H1 (cell line): Measurements from ENCODE around the gene ACKR3. TPM values are rescaled to one million over a fixed set of nuclear protein-coding genes. Genes with fewer than 3 reads are reported as not detected.

Experiments
- CTCF ChIA-PET: fragments of 300-600 bp; sonication (Branson Sonifier 250); formaldehyde crosslinking; loops from one replicate; lab custom pipeline; 2021; ENCODE audit not compliant: partially characterized antibody; lab: Charles Lee
- POLR2A ChIA-PET: fragments of 300-600 bp; sonication (Branson Sonifier 250); formaldehyde crosslinking; loops from one replicate; lab custom pipeline; 2021; ENCODE audit warnings: inconsistent platforms; ENCODE audit not compliant: partially characterized antibody; lab: Charles Lee
- DNase-seq, 2 experiments: peaks; one replicate each; pipeline versions ENCODE4 v3.0.0 to v3.0.0-alpha.2; 2010 to 2022; ENCODE audit warnings: low spot score in 2 of 2, low read depth in 1 of 2, mixed read lengths in 1 of 2
- FAIRE-seq: peaks from 2 replicates; lab custom pipeline; 2011; peaks lifted over from hg19 to GRCh38; lab: Jason Lieb, UNC
- H2AFZ ChIP-seq: 2 replicates; pipeline ENCODE4 v1.8.1; 2012; ENCODE audit warnings: low read length, inconsistent platforms
- H2AK5ac ChIP-seq: 2 replicates; pipeline ENCODE4 v1.6.1; 2013; ENCODE audit warnings: low read depth, low read length
- H2BK120ac ChIP-seq: replicated peaks from 2 replicates; pipeline ENCODE3; 2013; ENCODE audit warnings: low read depth, low read length, inconsistent platforms
- H2BK12ac ChIP-seq: 2 replicates; pipeline ENCODE4 v1.6.1; 2013; ENCODE audit warnings: low read depth, low read length
- H2BK15ac ChIP-seq: 2 replicates; pipeline ENCODE4 v1.6.1; 2013; ENCODE audit warnings: low read length
- H2BK20ac ChIP-seq: 2 replicates; pipeline ENCODE4 v1.6.1; 2013; ENCODE audit warnings: low read length
- H2BK5ac ChIP-seq: 2 replicates; pipeline ENCODE4 v1.6.1; 2013; ENCODE audit warnings: low read depth, low read length
- H3K14ac ChIP-seq: 2 replicates; pipeline ENCODE4 v1.6.1; 2013; ENCODE audit warnings: inconsistent platforms; ENCODE audit not compliant: insufficient read length
- H3K18ac ChIP-seq: 2 replicates; pipeline ENCODE4 v1.6.1; 2013; ENCODE audit warnings: low read length; ENCODE audit errors: extremely low read depth
- H3K23ac ChIP-seq: 2 replicates; pipeline ENCODE4 v1.6.1; 2013; ENCODE audit warnings: inconsistent platforms; ENCODE audit not compliant: insufficient read length
- H3K23me2 ChIP-seq: 2 replicates; pipeline ENCODE4 v1.6.1; 2013; ENCODE audit warnings: low read depth, low read length
- H3K27ac ChIP-seq: 2 replicates; pipeline ENCODE4 v1.6.1; 2011; ENCODE audit warnings: low read depth, low read length, inconsistent platforms
- H3K27me3 ChIP-seq, 4 experiments: replicated peaks in 1 of 4; 1 replicate in 1 of 4; 2 replicates in 3 of 4; pipeline versions ENCODE4 v1.6.1 to v1.8.1; 2011 to 2013; ENCODE audit warnings: low read length in 3 of 4, mild to moderate bottlenecking in 3 of 4, inconsistent platforms in 2 of 4, mixed read lengths in 2 of 4, moderate library complexity in 1 of 4; ENCODE audit not compliant: control insufficient read depth in 3 of 4, insufficient read depth in 3 of 4; ENCODE audit errors: extremely low read depth in 1 of 4
- H3K36me3 ChIP-seq, 4 experiments: 2 replicates each; pipeline versions ENCODE4 v1.6.1 to v1.8.1; 2011 to 2013; ENCODE audit warnings: mild to moderate bottlenecking in 4 of 4, low read length in 3 of 4, moderate library complexity in 2 of 4, control low read depth in 1 of 4, inconsistent platforms in 1 of 4; ENCODE audit not compliant: insufficient read depth in 4 of 4, control insufficient read depth in 2 of 4
- H3K4ac ChIP-seq: replicated peaks from 2 replicates; pipeline ENCODE3; 2013; ENCODE audit warnings: low read length, low read depth, mixed read lengths, inconsistent platforms; ENCODE audit not compliant: insufficient read length
- H3K4me1 ChIP-seq, 4 experiments: replicated peaks in 1 of 4; 1 replicate in 1 of 4; 2 replicates in 3 of 4; pipeline versions ENCODE4 v1.6.1 to v1.8.1; 2011 to 2013; ENCODE audit warnings: low read length in 3 of 4, inconsistent platforms in 2 of 4, mixed read lengths in 1 of 4; ENCODE audit not compliant: insufficient read depth in 4 of 4, control insufficient read depth in 3 of 4
- H3K4me2 ChIP-seq, 2 experiments: 2 replicates each; pipeline versions ENCODE4 v1.6.1 to v1.8.1; 2011 to 2013; ENCODE audit warnings: low read depth in 2 of 2, low read length in 2 of 2, control low read depth in 1 of 2, inconsistent platforms in 1 of 2, mild to moderate bottlenecking in 1 of 2; ENCODE audit not compliant: insufficient read depth in 1 of 2
- H3K4me3 ChIP-seq, 4 experiments: fragments of 200-600, 300-600 bp in 1 of 4; sonication (generic), shearing (Covaris generic), sonication (Bioruptor Twin) in 1 of 4; 2 replicates each; pipeline versions ENCODE4 v1.5.1 to v1.8.1; 2011 to 2016; ENCODE audit warnings: low read length in 4 of 4, low read depth in 3 of 4, control low read depth in 2 of 4, inconsistent platforms in 2 of 4, mild to moderate bottlenecking in 2 of 4, mixed read lengths in 1 of 4, moderate library complexity in 1 of 4; ENCODE audit not compliant: insufficient read depth in 2 of 4; ENCODE audit errors: extremely low read depth in 1 of 4
- H3K56ac ChIP-seq: replicated peaks from 2 replicates; pipeline ENCODE3; 2013; ENCODE audit warnings: low read depth, mild to moderate bottlenecking, mixed read lengths, low read length, inconsistent platforms; ENCODE audit not compliant: insufficient read length
- H3K79me1 ChIP-seq: 2 replicates; pipeline ENCODE4 v1.6.1; 2013; ENCODE audit warnings: low read depth, low read length, control low read depth
- H3K79me2 ChIP-seq, 2 experiments: 2 replicates each; pipeline versions ENCODE4 v1.6.1 to v1.8.1; 2012 to 2013; ENCODE audit warnings: low read length in 2 of 2, mild to moderate bottlenecking in 2 of 2, inconsistent platforms in 1 of 2; ENCODE audit not compliant: insufficient read depth in 2 of 2, control insufficient read depth in 1 of 2
- H3K9ac ChIP-seq, 4 experiments: replicated peaks in 1 of 4; 1 replicate in 1 of 4; 2 replicates in 3 of 4; pipeline versions ENCODE4 v1.6.1 to v1.8.1; 2011 to 2013; ENCODE audit warnings: low read depth in 3 of 4, low read length in 3 of 4, control low read depth in 2 of 4, mild to moderate bottlenecking in 2 of 4, moderate library complexity in 2 of 4, inconsistent platforms in 1 of 4; ENCODE audit errors: extremely low read depth in 1 of 4
- H3K9me3 ChIP-seq, 2 experiments: 2 replicates each; pipeline versions ENCODE4 v1.6.1 to v1.8.1; 2012 to 2013; ENCODE audit warnings: mild to moderate bottlenecking in 2 of 2, moderate library complexity in 2 of 2, control low read depth in 1 of 2, inconsistent platforms in 1 of 2, low read depth in 1 of 2, low read length in 1 of 2, mixed read lengths in 1 of 2; ENCODE audit not compliant: insufficient read depth in 2 of 2
- H4K20me1 ChIP-seq, 2 experiments: replicated peaks in 1 of 2; 2 replicates each; pipeline versions ENCODE3 to v1.8.1; 2011 to 2013; ENCODE audit warnings: inconsistent platforms in 2 of 2, low read length in 2 of 2, mild to moderate bottlenecking in 1 of 2; ENCODE audit not compliant: insufficient read depth in 2 of 2, control insufficient read depth in 1 of 2
- H4K5ac ChIP-seq: 2 replicates; pipeline ENCODE4 v1.6.1; 2013; ENCODE audit warnings: low read length, low read depth, mixed read lengths, inconsistent platforms; ENCODE audit not compliant: insufficient read length
- H4K8ac ChIP-seq: 2 replicates; pipeline ENCODE4 v1.8.0; 2013; ENCODE audit warnings: mild to moderate bottlenecking, moderate library complexity, low read length, inconsistent platforms; ENCODE audit not compliant: insufficient read depth; ENCODE audit errors: extremely low read depth
- H4K91ac ChIP-seq: replicated peaks from 2 replicates; pipeline ENCODE3; 2013; ENCODE audit warnings: low read length, mixed read lengths, inconsistent platforms; ENCODE audit not compliant: insufficient read length
- KDM4A ChIP-seq: IDR thresholded peaks from one replicate; pipeline ENCODE4 v1.7.1; 2012; ENCODE audit warnings: low read depth, mild to moderate bottlenecking, moderate library complexity, low read length, inconsistent platforms; ENCODE audit not compliant: severe bottlenecking
- POLR2AphosphoS5 ChIP-seq: IDR thresholded peaks from 2 replicates; pipeline ENCODE4 v1.6.1; 2011; ENCODE audit warnings: low read depth, low read length
- RXRA ChIP-seq: IDR thresholded peaks from 2 replicates; pipeline ENCODE4 v1.6.1; 2011; ENCODE audit warnings: low read depth, mild to moderate bottlenecking, low read length, moderate library complexity; ENCODE audit not compliant: insufficient read depth
- SP2 ChIP-seq: IDR thresholded peaks from 2 replicates; pipeline ENCODE4 v1.6.1; 2012; ENCODE audit warnings: mild to moderate bottlenecking, low read length, inconsistent platforms
- TBP ChIP-seq: IDR thresholded peaks from 2 replicates; pipeline ENCODE4 v1.6.1; 2011; ENCODE audit warnings: low read depth, low read length, improper control_type of control experiment
- ZNF274 ChIP-seq: IDR thresholded peaks from 2 replicates; pipeline ENCODE4 v1.7.0; 2012; ENCODE audit warnings: low read length, borderline replicate concordance; ENCODE audit errors: extremely low read depth
- polyA plus RNA-seq, 7 experiments: library from polyadenylated mRNA; depleted of rRNA in 3 of 7; stranded (reverse) in 5 of 7; unstranded in 2 of 7; fragments of >200 nt in 5 of 7; fragments of 200-250 nt in 2 of 7; gene quantifications; 1 replicate in 5 of 7; 2 replicates in 1 of 7; 4 replicates in 1 of 7; pipeline versions ENCODE4 v1.2.1 to v1.2.3, GENCODE V29; 2011 to 2013; ENCODE audit warnings: missing spikeins in 2 of 7, mixed read lengths in 2 of 7
- total RNA-seq: library from RNA; stranded (reverse); fragmentation: NEBNext Ultra II Directional; extraction: Animal tissue kit (Norgen Biotek cat#: 25700); gene quantifications from 2 replicates; pipeline ENCODE4 v1.2.1, GENCODE V29; 2021

ACKR3 gene
- total and polyA plus RNA-seq, 2 of the 8 experiments (the other 6 are each of a cell fraction or from before 2014, with no cell fraction given): 1.4 to 24.4 TPM

DNA sequence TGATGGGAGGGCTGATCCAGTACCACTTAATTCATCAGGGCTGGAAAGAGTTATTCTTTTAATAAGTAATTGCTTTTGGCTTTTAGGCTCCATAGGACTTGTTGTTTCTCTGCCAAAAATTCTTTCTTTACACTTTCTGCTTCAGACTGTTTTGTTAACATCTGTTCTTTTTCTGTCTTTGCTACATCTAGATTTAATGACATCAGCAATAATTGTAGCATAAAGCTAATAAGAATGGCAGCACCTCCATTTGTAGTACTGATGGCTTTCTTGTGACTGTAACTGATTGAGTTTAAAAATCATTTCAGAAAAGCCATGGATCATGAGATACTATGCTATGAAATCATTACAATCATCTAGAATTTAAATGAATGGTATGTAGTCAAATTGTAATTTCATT lies 46.4 kb upstream of the ACKR3 start:
- Histone ChIP-seq H3K56ac (no peak overlapping the region), H3K79me2 (no peaks in the 10 kb centered on the region), H2BK15ac (no peak overlapping the region), H3K79me1 (no peaks in the 10 kb centered on the region), H3K14ac (no peak overlapping the region), H2BK5ac (no peak overlapping the region), H3K27ac (no peak overlapping the region), H4K5ac (no peak overlapping the region), H3K4me3 (no peak overlapping the region), H2BK120ac (no peak overlapping the region), H3K4ac (no peak overlapping the region), H3K9ac (no peak overlapping the region), H2BK12ac (no peak overlapping the region), H3K23ac (no peak overlapping the region), H2AFZ (no peak overlapping the region), H3K18ac (no peak overlapping the region), H3K36me3 (no peaks in the 10 kb centered on the region), H2AK5ac (no peak overlapping the region), H3K27me3 (no peaks in the 10 kb centered on the region), H2BK20ac (no peak overlapping the region), H4K8ac (no peak overlapping the region), H4K91ac (no peak overlapping the region), H3K4me2 (no peak overlapping the region), H3K4me1 (no peaks in the 10 kb centered on the region; a peak in 2 of 7 replicates), H4K20me1 (no peaks in the 10 kb centered on the region), H3K23me2 (no peaks in the 10 kb centered on the region), H3K9me3 (no peaks in the 10 kb centered on the region)
- FAIRE-seq (no peak), DNase-seq (no peak)
- POLR2A ChIA-PET: no interaction called here
- CTCF ChIA-PET: interaction anchor here (1.4 to 2.4 kb wide), 2 partner anchors 8 to 46 kb away, joined by 4 to 7 read pairs; partner anchors contain the start of gene ACKR3
- TF ChIP-seq TBP (no peak), KDM4A (no peak), RXRA (no peak), POLR2AphosphoS5 (no peak), ZNF274 (no peak), SP2 (no peak)
